ENCODE data around the gene SLC35F5.
"Not testable (repeated sequence)": the region's sequence is repeated elsewhere in the genome, so short reads cannot be mapped to it uniquely, and the experiment has no call there.

The SLC35F5 gene, protein sequence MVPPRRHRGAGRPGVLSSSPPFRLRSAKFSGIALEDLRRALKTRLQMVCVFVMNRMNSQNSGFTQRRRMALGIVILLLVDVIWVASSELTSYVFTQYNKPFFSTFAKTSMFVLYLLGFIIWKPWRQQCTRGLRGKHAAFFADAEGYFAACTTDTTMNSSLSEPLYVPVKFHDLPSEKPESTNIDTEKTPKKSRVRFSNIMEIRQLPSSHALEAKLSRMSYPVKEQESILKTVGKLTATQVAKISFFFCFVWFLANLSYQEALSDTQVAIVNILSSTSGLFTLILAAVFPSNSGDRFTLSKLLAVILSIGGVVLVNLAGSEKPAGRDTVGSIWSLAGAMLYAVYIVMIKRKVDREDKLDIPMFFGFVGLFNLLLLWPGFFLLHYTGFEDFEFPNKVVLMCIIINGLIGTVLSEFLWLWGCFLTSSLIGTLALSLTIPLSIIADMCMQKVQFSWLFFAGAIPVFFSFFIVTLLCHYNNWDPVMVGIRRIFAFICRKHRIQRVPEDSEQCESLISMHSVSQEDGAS

DNA sequence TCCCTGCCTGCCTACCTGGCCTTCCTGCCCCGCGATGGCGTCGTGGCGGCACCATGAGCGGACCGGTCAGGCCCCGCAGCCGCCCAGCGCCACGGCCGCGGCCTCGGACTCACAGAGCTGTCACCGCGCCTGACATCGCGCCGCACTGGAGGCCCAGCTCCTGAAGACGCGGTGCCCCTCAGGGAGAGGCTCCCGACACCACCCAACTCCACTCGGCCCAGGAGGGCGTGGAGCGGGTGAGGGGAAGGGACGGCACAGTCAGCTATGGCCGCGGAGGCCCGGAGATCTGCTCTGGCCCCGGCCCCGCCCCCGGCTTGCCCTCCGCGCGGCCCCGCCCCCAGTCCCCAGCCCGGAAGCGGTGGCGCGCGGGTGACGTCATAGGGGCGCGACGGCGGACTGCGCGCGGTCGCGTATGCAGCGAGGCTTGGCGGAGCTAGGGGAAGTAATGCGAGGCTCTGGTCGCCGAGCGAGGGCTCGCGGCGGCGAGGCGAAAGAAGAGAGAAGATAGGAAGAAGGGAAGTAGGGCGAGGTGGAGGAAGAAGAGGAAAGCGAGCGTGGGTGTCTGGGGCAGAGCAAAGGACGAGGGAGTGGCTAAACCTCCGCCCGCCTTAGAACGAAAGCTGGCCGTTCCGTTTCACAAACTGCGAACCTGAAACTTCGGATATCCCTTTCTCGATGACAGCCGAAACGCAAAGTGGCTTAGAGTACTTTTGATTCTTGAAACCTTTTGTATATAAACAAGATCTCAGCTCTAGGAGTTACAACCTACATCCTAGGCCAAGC is at the start of gene SLC35F5:
Gene SLC35F5, minus strand, starts transcription at position 288 of the 783 bp plus-strand sequence. Its CDS starts 233 bp downstream, at position 55.
- peak; percentile 86 to 92 for DNase-seq (ENCODE audit: low read depth in 2 of 2)

DNA sequence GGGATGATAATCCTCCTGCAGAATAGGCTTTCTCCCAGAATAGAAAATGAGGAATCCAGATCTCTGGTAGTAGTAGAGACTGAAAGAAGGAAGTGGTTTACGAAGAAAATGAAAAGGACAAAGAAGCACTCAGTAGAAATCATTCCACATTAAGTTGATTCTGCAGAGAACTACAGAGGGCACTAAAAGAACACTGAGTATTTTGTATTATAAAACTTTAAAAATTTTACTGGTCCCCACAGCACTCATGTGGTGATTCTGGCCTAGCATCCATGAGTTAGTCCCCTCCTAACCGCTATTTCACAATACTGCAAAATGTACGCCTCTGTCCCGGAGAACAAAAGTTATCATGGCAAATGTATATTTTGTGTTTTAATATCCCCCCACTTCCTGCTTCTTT is 42.9 kb upstream of the SLC35F5 start:
- no peak for DNase-seq (ENCODE audit: low read depth in 2 of 2)

DNA sequence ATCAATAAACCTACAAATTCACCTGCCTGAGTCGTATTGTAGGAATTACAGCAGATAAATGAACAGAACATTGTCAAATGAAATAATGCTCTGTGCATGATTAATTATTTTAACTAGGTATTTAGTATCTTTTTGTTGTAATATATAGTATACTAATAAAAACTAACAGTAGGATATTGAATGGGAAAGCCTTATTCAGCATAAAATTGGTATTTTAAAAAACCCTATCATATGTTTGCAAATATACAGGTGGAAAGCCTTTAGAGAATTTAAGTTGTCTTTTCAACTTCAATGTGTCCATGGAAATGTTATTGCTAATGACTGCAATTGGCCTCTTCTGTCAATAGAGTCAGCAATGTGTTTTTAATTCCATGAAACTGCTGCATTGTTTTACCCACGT is 40.8 kb upstream of the SLC35F5 start:
- no peak for DNase-seq (ENCODE audit: low read depth in 2 of 2)

DNA sequence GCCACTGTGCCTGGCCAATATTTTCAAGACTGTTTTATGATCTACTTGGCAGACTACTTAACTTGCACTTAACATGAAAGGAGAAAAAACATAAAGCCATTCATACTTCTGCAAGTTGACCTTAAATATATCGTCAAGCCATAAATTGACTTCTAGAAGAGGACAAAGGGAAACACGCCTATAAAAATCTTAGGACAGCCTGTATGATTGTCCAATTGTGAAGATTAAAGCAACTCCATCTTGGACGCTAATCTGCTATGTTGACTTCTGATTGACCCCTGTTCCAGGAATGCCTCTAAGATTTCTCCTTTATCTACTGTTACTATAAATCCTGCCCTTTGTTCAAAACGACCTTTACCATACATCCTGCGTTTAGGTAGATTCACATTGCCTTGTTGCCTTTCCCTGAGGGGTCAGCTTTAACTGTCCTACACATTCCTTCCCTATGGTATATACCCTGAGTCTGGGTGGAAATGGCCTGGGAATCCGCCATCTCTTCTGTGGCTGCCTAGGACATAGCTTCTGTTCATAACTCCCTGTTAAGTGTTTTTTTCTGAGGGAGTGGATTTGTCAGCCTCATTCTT is 40.2 kb upstream of the SLC35F5 start:
- DNase-seq (ENCODE audit: low read depth in 2 of 2), result no peak

DNA sequence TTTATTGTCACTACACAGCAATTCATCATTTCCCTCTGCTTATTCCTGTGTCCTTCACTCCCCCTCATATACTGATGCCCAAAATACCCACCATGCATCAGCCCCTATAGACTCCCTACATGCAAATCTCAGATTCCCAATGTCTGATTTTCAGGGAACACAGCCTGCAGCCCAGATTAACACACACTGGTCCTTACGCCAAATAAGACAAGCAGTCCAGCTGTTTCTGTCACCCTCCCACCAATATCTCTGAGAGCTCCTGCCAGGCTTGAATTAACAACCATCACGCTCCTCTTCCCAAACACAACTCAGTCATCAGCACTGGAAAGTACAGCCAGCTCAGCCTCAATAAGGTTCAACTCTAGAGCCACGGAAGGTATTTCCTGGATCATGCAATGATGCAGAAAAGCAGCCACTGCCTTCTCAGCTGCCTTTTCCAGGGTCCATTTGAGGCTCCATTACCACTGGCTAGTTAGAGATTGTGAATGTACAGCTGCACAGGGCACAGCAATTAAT is 39.0 kb upstream of the SLC35F5 start:
- no peak for DNase-seq (ENCODE audit: low read depth in 2 of 2)

DNA sequence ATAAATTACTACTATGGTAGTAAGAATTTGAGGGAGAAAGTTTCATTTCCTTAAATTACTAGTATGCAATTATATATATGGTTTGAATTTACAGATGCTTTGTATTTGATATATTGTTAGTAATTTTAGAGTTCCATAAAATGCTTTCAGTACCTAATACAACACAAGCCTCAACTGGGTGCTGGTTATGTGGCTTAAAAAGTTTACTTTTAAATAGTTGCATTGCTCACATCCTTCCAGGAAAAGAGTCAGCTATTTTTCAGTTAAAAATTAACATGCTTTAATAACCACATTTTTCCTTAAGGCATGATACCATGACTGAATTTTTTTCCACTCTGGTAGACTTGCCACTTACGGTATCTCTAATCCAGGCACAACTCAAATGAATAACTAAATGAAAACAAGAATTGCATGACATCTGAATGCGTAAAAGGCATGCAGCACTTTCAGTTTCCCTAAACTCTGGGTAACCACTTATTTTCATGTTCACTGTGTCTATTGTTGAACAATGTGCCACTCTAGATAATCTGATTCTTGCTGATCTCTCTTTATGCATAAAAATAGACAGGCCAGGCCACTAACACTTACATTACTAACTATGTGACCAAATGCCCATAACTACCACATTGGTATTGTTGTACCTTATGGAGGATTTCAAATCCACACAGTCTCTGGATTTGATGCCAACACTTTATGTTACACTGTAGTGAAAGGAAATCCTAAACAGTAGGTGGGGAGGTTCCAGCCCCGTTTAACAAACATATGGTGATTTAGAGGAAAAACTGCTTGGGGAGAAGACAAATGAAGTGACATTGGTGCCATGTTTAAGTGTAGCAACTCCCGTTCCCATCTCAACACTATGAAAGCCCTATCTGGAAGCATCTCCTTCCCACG is 35.5 kb upstream of the SLC35F5 start:
- no peak for DNase-seq (ENCODE audit: low read depth in 2 of 2)

DNA sequence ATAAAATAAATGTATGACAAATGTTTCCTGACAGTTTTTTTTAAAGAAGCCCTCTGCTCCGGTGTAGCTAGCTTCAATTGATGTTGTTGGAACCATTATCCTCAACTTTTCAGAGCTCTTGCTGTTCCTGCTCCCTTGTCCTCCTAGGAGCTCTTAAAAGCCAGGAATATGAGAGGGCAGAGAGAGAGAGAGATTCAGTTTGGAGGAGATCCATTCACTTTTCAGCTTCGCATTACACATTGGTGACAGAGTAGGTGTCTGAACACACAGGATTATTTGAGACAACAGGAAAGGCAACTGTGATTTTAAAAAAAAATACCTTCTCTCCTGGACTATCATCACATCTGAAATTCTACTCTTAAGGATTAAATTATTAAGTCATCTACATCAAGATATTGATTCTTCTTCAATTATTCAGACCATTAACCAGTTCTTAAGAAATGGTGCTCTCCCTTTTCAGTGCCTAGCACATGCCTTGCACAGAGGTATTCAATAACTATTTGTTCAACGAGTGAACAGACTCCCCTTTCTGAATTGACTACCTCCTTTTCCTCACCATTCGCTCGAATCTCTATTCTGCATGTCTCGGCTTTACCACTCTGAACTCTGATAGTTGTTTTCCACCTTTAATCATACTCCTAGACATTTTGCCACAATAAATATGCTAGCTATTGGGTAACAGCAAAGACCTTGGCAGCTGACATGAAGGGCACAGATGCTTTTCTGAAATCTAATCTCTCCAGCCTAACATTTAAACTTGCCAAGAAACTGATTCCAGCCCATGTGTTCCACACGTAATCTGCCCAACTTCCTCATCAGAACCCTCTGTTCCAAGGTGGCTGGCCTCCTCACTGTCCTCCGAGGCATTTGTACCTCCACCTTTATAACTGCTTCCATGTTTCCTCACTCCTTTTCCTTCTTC is 28.6 kb upstream of the SLC35F5 start:
- no peak for DNase-seq (ENCODE audit: low read depth in 2 of 2)

DNA sequence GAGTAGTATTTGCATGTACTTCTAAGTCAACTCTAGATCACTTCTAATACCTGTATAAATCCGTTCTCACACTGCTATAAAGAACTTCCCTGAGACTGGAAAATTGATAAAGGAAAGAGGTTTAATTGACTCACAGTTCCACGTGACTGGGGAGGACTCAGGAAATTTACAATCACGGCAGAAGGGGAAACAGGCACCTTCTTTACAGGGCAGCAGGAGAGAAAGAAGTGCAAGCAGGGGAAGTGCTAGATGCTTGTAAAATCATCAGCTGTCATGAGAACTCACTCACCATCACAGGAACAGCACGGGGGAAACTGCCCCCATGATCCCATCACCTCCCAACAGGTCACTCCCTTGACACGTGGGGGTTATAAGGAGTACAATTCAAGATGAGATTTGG is 24.0 kb upstream of the SLC35F5 start:
- no peak for DNase-seq (ENCODE audit: low read depth in 2 of 2)

DNA sequence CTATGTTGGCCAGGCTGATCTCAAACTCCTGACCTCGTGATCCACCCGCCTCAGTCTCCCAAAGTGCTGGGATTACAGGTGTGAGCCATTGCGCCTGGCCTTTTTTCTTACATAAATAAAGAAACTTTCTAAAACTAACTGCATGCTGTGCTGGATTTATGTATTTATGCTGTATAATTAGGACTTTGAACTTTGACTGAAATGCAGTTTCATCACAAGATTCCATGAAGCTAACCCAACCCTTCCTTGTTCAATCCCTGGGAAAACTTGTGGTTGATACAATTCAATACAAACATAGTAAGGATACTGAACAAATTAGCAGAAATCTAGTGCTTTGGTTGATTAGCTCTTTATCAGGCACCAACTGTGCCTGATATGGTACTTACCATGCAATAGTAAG is 20.9 kb upstream of the SLC35F5 start:
- no peak for DNase-seq (ENCODE audit: low read depth in 2 of 2)

DNA sequence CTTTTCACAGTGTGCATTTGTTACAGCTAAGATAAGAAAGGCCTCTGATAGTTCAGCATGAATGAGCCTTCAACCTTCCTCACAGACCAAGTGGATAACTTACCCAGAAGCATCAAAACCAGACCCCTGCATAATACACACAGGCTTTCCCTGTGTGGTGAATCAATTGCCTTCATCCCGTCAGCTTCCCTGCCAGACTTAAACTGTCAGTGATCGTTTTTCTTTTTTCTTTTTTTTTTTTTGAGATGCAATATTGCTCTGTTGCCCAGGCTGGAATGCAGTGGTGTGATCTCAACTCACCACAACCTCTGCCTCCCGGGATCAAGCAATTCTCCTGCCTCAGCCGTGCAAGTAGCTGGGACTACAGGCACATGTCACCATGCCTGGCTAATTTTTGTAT is 20.5 kb upstream of the SLC35F5 start:
- no peak for DNase-seq (ENCODE audit: low read depth in 2 of 2)

DNA sequence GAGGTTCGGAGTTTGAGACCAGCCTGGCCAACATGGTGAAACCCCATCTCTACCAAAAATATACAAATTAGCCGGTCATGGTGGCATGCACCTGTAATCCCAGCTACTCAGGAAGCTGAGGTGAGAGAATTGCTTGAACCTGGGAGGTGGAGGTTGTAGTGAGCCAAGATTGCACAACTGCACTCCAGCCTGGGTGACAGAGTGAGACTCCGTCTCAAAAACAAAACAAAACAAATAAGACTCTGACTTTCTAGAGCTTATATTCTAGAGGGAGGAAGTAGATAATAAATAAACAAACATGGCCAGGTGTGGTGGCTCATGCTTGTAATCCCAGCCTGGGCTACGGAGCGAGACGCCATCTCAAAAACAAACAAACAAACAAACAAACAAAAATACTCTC is 18.2 kb upstream of the SLC35F5 start:
- not testable (repeated sequence) for DNase-seq (ENCODE audit: low read depth in 2 of 2)

DNA sequence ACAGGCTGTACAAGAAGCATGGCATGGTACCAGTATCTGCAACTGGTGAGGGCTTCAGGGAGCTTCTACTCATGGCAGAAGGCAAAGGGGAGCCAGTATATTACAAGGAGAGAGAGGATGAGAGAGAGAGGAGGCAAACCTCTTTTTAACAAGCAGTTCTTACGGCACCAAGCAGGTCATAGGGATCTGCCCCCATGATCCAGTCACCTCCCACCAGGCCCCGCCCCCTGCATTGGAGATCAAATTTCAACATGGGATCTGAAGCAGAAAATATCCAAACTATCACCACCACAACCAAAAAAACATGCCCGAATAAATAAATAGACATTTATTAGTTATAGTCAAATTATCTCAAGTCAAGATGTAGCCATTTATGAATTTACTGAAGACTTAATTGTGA is 14.5 kb upstream of the SLC35F5 start:
- DNase-seq (ENCODE audit: low read depth in 2 of 2), result no peak

DNA sequence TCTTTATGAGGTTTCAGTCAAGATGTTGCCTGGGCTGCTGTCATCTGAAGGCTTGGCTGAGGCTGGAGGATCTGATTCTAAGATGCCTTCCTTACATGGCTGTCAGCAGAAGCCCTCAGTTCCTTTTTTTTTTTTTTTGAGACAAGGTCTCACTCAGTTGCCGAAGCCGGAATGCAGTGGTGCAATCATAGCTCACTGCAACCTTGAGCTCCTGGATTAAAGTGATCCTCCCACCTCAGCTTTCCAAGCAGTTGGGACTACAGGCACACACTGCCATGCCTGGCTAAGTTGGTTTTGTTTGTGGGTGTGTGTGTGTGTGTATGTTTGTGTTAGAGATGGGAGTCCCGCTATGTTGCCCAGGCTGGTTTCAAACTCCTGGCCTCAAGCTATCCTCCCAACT is 13.1 kb upstream of the SLC35F5 start:
- no peak for DNase-seq (ENCODE audit: low read depth in 2 of 2)

DNA sequence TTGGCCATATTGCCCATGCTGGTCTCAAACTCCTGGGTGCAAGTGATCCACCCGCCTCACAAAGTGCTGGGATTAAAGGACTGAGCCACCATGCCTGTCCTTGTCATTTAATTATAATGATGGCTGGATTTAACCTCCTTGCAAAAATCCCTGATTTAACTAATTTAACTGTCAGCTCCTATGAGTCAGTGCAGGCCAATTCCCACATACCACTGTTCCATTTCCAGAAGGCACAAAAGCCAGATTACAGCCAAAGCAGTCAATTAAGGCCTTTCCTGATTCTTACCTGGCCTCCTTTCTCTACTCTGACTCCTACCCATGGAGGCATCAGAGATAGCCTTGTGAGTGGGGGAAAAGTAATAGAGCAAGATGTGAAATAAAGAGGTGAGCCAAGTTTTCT is 12.3 kb upstream of the SLC35F5 start:
- DNase-seq (ENCODE audit: low read depth in 2 of 2), result no peak

DNA sequence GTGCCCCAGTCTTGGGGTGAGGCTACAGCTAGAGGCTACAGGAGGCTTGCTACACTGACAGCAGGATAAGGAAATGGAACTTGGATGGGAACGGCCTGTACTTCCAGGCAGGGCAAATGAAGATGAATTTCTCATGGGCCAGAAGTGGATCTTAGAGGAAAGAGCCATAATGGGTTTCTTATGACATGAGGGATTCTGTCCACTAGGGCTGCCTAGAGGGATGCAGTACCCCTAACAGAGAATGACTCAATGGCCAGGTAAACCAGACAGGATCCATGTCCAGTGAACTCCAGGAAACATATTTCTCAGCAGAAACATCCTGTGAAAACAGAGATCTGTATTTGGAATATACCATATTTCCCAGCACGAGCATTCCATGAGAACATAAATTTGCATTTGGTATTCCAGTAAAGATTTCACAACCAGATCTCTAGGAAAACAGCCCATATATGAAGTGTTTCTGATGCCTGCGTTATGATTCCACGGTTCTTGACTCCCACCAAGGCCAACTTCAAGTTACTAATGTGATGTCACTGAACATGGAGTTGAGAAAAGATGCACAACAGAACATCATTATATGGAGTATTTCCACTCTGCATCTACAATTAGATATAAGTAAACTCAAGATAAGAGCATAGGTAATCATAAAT is 11.5 kb upstream of the SLC35F5 start:
- DNase-seq (ENCODE audit: low read depth in 2 of 2), result no peak

DNA sequence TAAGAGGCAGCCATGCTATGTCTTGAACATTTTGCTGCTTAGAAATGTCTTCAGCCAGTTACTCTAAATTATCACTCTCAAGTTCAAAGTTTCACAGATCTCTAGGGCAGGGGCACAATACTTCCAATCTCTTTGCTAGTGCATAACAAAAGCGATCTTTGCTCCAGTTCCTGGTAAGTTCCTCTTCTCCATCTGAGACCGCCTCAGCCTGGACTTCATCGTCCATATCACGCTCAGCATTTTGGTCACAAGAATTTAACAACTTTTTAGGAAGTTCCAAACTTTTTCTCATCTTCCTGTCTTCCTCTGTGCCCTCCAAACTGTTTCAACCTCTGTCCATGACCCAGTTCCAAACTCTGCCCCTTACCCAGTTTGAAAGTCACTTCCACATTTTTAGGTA is 8.8 kb upstream of the SLC35F5 start:
- DNase-seq (ENCODE audit: low read depth in 2 of 2), result no peak

DNA sequence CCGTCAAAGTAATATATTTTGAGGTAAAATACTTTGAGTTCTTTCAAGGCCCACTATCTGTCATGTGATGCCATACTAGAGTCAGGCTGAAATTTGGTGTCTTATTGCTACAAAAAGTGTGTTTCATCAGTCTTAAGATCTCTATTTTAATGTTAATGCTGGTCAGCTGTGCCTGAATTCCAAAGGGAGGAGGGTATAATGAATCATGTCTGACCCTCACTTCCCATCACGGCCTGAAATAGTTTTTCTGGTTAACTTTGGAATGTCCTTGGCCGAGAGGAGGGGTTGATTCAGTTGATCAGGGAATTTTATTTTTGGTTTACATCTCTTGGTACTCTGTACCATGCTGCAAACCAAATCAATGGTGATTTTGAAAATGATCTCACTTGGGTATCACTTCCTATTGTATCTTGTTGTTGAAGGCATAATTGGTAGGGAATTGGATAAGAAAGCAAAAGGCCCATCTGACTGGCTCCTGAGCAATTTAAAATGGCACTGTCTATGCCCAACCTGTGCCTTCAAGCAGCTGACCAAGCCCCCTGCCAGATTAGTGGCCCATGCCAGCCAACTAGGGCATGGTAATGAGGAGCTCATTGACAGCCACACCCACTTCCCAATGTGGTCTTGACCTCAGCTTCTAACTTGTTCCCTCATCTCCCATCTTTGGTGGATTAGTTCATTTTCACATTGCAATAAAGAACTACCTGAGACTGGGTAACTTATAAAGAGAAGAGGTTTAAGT is 6.1 kb upstream of the SLC35F5 start:
- DNase-seq (ENCODE audit: low read depth in 2 of 2), result no peak

DNA sequence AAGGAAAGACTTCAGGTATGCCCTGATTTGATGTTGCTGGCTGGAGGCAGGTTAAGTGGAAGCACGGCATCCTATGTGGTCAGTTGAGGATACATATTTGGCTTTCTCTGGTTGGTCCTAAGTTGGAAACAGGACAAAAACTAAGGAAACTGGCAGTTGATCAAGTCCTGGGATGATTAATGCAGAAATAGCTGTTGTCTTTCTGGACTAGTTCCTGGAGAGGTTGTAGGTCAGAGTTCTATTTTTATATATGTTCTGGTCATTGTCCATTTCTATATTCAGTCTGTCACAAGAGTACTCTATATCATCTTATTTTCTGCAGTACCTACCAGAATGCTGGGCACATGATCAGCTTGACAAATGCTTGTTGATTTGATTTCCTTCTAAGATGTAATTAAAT is 4.0 kb upstream of the SLC35F5 start:
- no peak for DNase-seq (ENCODE audit: low read depth in 2 of 2)

DNA sequence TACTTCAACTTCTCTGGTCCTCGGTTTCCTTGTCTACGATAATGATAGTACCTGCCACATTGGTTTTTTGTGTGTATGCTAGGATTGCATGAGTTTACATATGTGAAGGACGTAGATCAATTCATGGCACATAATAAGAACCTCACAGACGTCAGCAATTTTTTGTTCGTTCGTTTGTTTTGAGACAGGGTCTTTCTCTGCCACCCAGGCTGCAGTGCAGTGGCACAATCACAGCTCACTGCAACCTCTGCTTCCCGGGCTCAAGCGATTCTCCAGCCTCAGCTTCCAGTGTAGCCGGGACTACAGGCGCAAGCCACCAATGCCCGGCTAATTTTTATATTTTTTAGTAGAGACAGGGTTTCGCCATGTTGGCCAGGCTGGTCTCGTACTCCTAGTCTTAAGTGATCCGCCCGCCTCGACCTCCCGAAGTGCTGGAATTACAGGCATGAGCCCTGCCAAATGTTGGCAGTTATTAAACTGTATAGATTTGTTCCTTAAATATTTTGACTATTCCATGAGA is 756 bp upstream of the SLC35F5 start:
- DNase-seq (ENCODE audit: low read depth in 2 of 2), result no peak
